Measurements from ENCODE around the gene PRRG4.
A peak's percentile ranks its signal among the peaks of the same experiment; 100 is the strongest.
"Not testable (repeated sequence)": the region's sequence is repeated elsewhere in the genome, so short reads cannot be mapped to it uniquely, and the experiment has no call there.

The PRRG4 gene

DNA sequence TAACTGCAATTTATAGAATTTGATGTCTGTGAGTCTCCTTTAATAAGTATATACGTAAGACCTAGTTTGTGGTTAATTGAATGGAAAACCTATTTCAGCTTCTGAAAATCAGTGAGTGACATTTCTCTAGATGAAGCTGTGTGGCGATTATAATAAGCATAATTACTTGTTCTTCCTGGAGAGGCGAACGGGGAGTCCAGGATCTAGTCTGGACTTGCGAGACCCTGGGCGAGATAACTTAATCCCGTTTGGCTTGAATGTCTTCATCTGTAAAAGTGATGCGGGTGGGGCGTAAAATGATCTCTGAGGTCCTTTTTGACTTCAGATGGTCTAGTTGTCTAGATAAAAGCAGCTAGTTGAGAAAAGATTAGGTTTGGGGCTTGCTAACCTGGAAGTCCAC, 1.1 kb downstream of the PRRG4 start:
- DNase-seq (ENCODE audit: low read depth), result no peak

DNA sequence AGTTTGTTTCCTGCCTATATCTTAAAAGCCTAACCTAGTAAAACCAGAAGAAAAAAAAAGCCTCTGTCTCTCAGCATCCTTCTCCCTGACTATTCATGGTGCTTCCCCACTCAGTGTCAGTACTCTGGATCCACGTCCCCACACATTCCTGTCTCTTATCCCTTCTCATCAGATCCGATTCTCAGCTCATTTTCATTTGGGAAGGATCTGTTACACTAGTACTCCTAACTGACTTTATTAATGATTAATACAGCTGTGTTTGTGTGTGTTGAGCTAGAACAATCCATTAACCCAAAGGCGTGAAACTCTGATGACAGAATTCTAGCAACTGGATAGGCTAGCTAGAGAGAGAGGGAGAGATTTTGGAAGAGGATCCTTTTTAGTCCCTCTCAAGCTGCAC, 1.5 kb downstream of the PRRG4 start:
- no peak for DNase-seq (ENCODE audit: low read depth)

DNA sequence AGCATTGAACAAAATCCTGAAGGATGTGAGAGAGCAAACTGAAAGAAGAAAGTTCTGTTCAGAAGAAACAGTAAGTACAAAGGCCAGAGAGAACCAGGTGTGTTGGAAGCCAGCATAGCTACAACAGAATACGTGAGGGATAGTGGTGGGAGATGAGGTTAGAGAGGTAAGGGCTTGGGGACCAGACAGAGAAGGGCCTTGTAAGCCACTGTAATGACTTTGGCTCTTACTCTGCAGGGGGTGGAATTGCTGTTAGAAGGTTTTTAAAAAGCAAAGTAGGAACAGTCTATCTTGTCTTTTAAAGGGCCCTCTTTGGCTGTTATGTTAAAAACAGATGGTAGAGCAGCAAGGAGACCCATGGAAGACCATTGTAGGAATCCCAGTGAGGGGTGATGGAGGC, 4.2 kb downstream of the PRRG4 start:
- no peak for DNase-seq (ENCODE audit: low read depth)

DNA sequence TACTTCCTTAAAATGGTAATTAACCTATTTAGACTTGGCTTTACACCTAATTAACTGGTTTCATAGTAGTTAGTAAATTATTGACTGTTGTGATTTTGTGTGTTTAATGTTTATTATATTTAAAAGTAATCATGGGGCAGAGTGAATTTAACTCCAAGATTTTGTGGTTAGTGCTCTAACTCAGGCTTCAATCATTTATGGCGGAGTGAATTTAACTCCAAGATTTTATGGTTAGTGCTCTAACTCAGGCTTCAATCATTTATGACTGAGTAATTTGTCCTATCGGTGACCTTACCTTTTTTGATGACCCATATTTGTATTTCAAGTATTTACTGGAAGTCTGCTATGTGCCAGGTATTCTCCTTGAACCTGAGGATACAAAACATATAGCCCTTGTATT, 7.2 kb downstream of the PRRG4 start:
- DNase-seq (ENCODE audit: low read depth), result no peak

DNA sequence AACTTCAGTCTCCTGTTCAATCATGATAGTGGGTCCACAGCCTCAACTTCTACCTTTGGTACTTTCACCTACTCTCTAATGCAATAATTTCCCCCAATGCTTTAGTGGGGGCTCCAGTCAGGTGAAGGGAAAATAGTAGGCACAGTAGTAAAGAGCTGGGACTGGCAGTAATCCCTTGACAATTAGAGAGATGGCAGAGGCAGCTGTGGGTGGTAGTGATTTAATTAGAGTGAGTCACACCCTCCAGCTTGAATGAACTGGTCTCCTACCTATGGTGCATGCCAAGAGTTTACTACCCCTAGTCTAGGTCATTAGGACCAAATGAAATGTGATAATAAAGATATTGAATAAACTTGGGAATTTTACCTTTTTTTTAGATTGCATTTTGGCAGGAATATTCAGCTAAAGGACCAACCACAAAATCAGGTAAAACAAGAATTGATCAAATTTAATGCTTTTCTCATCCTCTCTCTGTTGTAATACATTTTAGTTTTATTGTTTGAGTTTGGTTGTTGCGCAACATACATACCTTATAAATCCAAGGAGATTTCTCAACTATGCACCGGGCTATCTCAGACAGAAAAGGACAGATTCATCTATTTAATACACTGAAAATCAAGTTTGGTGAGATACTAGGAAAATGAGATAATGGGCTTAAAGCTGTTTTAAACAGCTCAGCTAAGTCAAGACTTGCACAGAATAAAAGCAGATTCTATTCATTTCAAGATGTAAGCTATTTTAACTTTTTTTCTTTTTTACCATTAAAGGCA, 9.0 kb downstream of the PRRG4 start:
- DNase-seq (ENCODE audit: low read depth), result no peak

DNA sequence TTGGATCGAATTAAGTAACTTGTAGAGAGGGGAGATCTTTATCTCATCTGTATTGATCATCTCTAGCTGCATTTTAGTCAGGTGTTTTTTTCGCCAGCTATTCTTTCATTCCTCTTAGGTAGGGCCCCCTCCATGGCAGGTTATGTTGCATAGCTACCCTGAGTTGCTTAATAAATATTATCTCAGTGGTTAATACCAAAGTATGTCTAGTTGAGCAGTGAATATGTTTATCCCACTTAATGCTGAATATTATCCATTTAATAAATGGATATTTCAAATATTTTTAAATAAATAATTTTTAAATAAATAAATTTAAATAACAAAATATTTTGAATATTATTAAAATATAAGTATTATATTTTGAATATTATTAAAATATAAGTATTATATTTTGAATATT, 9.6 kb downstream of the PRRG4 start:
- no peak for DNase-seq (ENCODE audit: low read depth)

DNA sequence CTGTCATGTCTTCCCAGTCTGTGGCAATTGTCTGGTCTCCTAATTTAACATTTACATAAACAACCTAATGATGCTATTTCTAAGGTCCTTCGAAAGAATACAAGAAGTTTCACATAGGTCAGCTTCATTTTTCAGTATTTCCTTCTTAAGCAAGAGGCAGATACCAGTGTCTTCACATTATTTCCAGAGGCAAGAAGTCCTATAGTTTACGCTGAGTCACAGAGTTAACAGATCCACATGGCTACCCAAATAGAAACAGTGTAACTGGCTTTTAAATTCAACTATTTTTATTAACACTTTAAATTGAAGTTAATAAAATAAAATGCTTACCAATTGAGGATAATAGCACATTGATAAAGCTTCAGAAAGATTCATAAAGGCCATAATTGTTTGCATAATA, 10.9 kb downstream of the PRRG4 start:
- no peak for DNase-seq (ENCODE audit: low read depth)

DNA sequence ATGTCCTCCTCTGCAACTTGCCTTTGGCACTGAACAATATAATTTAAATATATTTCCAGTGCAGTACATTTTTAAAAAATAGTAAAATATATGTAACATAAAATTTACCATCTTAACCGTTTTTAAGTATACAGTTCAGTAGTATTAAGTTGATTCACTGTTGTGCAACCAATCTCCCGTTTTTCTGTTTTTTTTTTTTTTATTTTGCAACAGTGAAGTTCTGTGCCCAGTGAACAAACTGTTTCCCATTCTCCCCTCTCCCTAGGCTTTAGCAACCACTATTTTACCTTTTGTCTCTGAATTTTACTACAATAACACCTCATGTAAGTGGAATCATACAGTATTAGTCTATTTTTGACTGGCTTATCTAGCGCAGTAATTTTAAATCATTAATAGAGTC, 13.8 kb downstream of the PRRG4 start:
- DNase-seq (ENCODE audit: low read depth), result no peak

DNA sequence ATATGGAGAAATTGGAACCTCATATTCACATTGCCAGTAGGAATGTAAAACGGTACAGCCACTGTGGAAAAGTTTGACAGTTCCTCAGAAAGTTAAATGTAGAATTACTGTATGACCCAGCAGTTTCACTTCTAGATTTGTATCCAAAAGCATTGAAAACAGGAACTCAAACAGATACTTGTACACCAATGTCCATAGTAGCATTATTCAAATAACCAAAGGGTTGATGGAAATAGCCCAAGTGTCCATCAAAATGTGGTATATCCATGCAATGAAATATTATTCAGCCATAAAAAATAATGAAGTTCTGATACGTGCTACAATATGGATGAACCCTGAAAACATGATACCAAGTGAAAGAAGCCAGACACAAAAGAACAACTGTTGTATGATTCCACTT, 17.8 kb downstream of the PRRG4 start:
- no peak for DNase-seq (ENCODE audit: low read depth)

DNA sequence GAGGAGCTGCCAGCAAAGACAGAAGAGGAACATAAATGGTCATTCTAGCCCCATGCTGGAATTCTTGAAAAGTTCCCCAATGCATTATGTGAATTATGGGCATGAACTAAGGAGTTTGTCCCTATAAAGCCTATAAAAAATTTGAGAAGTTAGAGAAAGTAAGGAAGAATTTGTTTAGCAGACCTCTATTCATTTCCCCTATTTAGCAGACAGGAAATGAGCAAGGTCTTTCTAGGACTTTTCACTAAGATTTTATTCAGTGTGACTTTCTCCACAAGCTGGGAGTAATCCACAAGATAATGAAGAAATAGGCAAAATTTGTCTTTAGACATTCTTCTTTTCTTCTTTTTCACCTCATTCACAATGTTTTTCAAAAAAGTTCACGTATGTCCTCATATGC, 20.0 kb downstream of the PRRG4 start:
- no peak for DNase-seq (ENCODE audit: low read depth)

DNA sequence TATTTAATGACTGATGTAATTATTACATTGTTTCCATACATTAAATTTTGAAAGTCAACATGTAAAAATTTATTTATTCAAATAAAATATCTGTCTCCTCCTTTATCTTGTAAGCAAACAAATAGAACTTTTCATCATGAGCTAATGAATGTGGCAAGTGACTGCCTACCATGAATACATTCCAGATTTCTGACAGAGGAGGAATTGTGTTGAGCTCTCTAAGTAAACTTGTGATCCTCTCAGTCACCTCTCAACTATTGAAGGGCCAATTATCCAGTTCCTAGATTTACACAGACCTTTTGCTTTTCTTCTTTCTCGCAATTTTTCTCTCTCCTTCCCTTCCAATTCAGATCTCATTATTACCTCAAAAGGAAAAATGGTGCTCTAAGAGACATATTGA, 21.5 kb downstream of the PRRG4 start:
- no peak for DNase-seq (ENCODE audit: low read depth)

DNA sequence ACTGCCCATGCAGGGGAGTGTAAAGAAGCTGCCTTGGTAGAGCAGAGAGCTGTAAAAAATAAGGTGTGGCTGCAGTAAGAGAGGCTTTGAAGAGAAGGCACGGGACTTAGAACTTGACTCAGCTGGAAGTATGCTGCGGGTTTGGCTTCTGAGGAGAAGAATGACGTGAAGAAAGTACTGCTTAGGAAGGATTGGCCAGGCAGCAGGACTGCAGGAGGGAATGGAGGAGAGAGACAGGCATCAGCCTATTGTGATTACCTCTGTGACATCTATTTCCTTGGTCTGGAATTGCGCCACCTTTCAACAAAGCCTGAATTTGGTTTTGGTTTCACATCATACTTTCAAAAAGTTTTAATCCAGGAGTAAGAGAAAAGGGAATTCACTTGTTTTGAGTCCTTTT, 22.5 kb downstream of the PRRG4 start:
- DNase-seq (ENCODE audit: low read depth), result no peak

DNA sequence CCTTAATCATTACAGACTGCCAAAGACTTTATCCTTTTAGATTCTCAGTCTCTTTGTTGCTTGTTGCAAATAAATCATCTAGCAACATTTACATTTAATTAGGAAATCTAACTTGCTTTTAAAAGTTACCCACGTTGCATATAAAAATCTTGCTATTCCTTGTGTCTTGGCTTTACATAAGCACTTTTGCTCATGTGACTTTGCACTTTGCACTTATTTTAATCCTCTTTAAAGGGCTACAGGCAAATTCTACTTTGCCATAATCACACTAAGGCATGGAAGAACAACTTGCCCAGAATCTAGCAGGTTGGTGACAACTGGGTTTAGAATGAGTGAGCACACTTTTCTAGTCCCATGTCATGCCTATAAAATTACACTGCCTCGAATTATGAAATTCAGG, 25.9 kb downstream of the PRRG4 start:
- DNase-seq (ENCODE audit: low read depth), result no peak

DNA sequence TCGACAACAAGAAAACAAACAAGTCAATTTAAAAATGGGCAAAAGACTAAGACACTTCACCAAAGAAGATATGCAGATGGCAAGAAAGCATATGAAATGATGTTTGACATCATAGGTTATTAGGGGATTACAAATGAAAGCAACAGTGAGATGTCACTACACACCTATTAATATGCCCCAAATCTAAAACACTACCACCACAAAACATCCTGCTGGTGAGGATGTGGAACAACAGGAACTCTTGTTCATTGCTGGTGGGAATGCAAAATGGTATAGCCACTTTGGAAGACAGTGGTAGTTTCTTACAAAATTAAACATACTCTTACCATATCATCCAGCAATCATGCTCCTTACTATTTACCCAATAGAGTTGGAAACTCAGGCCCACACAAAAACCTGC, 29.0 kb downstream of the PRRG4 start:
- no peak for DNase-seq (ENCODE audit: low read depth)

DNA sequence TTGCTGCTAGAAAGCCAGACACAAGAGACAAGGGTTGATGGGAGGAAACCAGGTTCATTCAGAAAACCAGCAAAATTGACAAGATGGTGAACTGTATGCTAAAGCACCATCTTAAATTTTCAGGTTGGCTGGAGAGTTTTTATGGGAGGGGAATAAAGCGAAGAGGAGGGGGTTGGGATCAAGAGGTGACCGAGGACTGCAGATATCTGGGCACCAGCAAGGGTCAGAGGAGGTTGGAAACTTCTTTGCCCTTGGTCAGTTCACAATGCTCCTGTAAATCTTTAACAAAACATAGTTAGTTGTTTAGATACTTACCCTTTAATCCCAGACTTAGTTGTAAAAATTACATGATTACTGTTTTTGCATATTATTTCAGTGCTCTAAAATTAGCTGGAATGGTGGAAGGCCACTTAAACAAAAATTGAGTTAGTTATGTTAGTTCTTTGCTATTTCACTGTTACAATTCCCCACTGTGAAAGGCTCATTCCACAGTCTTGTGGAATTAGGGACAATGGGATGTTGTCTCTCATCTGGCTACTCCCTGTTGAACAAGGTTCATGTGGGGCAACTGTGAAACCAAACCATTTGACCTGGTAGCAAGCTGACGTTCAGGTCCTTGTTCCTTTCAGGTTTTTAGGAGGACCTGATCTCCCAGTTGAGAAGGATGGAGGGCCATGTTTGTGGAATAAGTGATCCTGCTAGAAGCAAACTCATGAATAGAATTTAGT, 32.3 kb downstream of the PRRG4 start:
- DNase-seq (ENCODE audit: low read depth), result no peak

DNA sequence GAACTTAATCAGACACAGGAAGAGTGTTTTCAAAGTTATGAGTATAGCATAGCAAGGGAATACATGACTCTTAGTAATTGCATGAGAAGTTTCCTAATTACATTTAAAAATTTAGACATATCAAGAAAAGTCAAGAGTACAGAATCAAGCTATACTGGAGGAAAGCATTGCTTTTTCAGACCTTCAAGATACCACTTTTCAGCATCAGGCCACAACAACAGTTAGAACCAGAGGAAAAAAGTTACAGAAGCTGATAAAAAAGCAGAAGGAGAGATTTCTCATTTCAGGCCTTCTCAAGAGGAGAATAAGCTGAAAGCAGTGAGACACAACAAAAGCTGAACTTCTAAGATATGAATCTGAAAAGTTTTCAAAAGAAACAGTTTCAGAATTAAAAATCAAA, 34.8 kb downstream of the PRRG4 start:
- no peak for DNase-seq (ENCODE audit: low read depth)

DNA sequence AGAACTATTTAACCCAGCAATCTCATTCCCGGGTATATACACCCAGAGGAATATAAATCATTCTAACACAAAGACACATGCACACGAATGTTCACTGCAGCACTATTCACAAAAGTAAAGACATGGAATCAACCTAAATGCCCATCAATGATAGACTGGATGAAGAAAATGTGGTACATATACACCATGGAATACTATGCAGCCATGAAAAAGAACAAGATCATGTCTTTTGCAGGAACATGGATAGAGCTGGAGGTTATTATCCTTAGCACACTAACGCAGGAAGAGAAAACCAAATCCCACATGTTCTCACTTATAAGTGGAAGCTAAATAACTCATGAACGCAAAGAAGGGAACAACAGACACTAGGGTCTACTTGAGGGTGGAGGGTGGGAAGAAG, 39.0 kb downstream of the PRRG4 start:
- not testable (repeated sequence) for DNase-seq (ENCODE audit: low read depth)

DNA sequence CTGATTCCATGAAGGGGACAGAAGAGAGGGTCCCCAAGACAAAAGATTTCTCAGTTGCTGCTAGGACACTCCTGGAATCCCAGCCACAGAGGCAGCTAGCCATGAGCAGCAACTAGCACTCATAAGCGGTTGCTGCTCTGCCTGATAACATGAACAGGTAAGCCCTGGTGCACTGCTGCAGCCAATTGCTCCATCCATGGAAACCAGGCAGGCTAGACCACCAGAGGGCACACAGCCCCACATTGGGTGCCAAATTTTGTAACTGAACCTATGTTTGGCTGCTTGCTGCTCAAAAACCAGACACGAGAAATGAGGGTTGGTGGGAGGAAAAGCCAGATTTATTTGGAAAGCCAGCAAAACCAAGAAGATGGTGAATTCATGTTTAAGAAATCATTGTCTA, 40.9 kb downstream of the PRRG4 start:
- peak; percentile 4 for DNase-seq (ENCODE audit: low read depth)

DNA sequence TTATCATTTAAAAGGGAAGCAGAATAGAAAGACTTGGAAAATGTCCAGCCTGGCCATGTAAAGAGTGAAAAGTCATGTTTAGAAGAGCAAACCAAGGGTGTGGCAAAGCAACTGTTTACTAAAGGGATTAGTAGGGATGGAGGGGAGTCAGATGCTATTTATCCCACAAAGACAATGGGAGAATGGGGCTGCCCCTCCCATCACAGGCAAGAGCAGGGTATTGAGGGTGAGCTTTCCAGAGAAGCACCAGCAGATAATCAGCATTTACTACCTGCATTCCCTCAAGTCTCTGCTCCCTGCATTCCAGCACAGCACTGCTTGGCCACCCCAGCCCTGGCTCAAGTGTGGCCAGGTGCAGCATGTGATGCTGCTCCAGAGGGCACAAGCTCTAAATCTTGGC, 44.4 kb downstream of the PRRG4 start:
- DNase-seq (ENCODE audit: low read depth), result no peak

DNA sequence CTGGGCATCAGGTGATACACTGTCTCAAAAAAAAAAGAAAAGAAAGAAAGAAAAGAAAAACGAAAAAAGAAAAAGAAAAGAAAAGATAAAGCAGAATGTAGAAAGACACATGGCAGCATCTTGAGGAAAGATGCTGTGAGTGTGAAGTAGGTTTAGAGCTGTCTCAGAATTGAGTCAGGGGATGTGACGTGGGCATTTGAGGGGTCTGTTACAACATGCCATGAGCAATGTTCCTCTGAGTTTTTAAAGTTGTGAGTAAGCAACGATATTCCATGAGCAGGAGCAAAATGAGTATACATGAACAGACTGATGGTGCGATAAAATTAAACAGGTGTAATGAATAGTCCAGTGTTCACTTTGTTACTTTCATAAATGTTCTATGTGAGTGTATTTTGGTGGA, 51.6 kb downstream of the PRRG4 start:
- no peak for DNase-seq (ENCODE audit: low read depth)

DNA sequence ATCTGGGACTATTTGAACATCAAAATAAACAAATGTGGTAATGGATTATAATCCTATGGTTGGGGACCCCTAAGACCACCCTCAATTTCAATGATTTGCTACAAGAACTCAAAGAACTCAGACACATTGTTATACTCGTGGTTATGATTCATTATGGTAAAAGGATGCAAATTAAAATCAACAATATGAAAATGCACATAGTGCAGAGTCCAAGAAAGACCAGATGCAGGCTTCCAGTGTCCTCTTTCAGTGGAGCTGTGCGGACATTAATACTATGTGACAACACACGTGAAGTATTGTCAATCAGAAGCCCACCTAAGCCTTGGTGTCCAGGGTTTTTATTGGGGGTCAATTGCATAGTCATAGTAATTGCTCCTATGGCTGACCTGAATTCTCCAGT, 53.7 kb downstream of the PRRG4 start:
- no peak for DNase-seq (ENCODE audit: low read depth)

DNA sequence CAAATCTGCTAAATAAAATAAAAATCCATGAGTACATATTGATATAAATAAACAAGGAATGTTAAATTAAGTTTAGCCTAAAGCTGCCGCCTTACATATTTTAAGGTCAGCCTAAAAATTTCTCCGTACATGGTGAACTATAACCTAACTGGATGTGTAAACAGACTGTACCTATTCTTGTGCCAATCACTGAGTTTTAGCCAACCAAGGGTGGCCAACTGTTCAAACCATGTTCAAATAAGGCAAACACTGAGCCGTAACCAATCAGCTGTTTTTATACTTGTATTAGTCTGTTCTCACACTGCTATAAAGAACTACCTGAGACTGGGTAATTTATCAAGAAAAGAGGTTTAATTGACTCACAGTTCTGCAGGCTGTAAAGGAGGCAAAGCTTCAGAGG, 54.3 kb downstream of the PRRG4 start:
- DNase-seq (ENCODE audit: low read depth), result no peak

DNA sequence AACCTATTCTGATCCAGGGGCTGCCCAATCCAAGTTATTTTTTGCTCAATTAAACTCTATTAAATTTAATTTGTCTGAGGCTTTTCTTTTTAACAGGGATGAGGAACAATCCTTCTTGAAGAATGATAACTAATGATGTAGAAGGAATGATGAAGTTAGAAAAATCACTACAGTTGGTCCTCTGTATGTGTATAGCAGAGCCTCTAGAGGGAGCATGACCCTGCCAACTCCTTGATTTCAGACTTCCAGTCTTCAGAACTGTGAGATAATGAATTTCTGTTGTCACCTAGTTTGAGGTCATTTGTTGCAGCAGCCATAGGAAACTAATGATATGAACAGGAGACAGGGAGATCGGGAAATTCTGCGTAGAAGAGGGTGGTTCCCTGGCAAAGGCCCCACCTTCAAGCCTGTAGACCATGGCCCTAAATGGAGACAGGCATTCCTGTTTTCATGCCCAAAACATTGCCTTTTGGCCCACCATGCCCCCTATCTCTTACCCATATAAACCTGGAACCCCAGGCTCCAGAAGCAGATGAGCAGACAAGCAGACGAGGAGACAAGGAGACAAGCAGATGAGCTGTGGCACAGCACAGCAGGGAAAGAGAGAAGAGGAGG, 55.1 kb downstream of the PRRG4 start:
- no peak for DNase-seq (ENCODE audit: low read depth)

DNA sequence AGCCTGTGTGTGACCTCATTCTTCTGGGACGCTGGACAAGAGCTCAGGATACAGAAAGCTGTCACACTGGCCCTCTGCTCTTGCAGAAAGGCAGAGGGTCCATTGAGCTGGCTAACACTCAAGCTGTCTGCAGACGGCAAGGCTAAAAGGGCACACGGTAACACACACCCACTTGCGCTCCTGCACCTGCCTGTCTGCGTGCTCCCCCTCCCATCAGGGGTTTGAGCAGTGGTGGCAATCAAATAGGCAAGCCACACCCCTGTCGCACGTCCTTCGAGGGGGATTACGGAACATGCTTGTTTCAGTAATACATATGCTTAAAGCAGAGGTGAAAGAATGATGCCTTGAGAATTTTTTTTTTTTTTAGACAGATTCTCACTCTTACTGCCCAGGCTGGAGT, 55.8 kb downstream of the PRRG4 start:
- no peak for DNase-seq (ENCODE audit: low read depth)

Data from activated T-helper 1 cell treated with Interleukin-2 at 50 U/mL for 16 hours (primary cell).